GM12878 (cell line): ENCODE data around the gene IL1RAPL1. TPM values are rescaled to one million over a fixed set of nuclear protein-coding genes. Genes with fewer than 3 reads are reported as not detected.

Experiments
- ATAC-seq: fragments of 200-7000 bp; cut with Tn5 transposase; 3 replicates; pipeline ENCODE4 v1.9.1; 2020; ENCODE audit warnings: mild to moderate bottlenecking, moderate library complexity
- BruUV-seq: library from RNA; stranded (reverse); fragments of 400-500 nt; replicated peaks from 2 replicates; lab custom pipeline; 2021; lab: Mats Ljungman, UMichigan
- CTCF ChIA-PET: fragments of 300-600 bp; sonication (Branson Sonifier 250); formaldehyde crosslinking; extraction: SDS; loops from one replicate; lab custom pipeline; 2021; ENCODE audit warnings: inconsistent platforms; lab: Yijun Ruan, JAX
- POLR2A ChIA-PET: fragments of 350-600 bp; formaldehyde crosslinking; extraction: SDS; loops from one replicate; lab custom pipeline; 2021; ENCODE audit warnings: inconsistent platforms; lab: Charles Lee
- RAD21 ChIA-PET: fragments of 300-600 bp; sonication (Branson Sonifier 250); formaldehyde crosslinking; loops from one replicate; lab custom pipeline; 2023; ENCODE audit warnings: antibody characterized with exemption; ENCODE audit not compliant: unreplicated experiment; lab: Charles Lee
- SMC1A ChIA-PET: fragments of 300-600 bp; sonication (Branson Sonifier 250); formaldehyde crosslinking; loops from one replicate; lab custom pipeline; 2023; ENCODE audit not compliant: unreplicated experiment, uncharacterized antibody; lab: Charles Lee
- DNase-seq: peaks from one replicate; pipeline ENCODE4 v3.0.0-alpha.2; 2011; ENCODE audit warnings: low read depth, low spot score
- FAIRE-seq: peaks from 3 replicates; lab custom pipeline; 2011; peaks lifted over from hg19 to GRCh38; lab: Jason Lieb, UNC
- H2AFZ ChIP-seq: 2 replicates; pipeline ENCODE4 v1.6.0; 2011; ENCODE audit warnings: low read depth, low read length, control low read depth; ENCODE audit not compliant: control insufficient read depth
- H3K27ac ChIP-seq: 2 replicates; pipeline ENCODE4 v1.5.1; 2011; ENCODE audit warnings: control low read depth; ENCODE audit not compliant: control insufficient read depth, insufficient read depth
- H3K27me3 ChIP-seq, 2 experiments: replicated peaks in 1 of 2; 2 replicates each; pipeline versions ENCODE4 v1.6.0 to v1.6.1; 2011; ENCODE audit warnings: low read length in 1 of 2; ENCODE audit not compliant: control insufficient read depth in 2 of 2, insufficient read depth in 2 of 2
- H3K36me3 ChIP-seq, 2 experiments: 2 replicates each; pipeline ENCODE4 v1.5.1; 2011; ENCODE audit warnings: low read length in 1 of 2; ENCODE audit not compliant: control insufficient read depth in 2 of 2, insufficient read depth in 2 of 2
- H3K4me1 ChIP-seq: 2 replicates; pipeline ENCODE4 v1.6.1; 2011; ENCODE audit warnings: mild to moderate bottlenecking, low read length, moderate library complexity, mixed read lengths; ENCODE audit not compliant: control insufficient read depth, insufficient read depth
- H3K4me2 ChIP-seq: 2 replicates; pipeline ENCODE4 v1.6.0; 2011; ENCODE audit warnings: control low read depth; ENCODE audit not compliant: control insufficient read depth, insufficient read depth
- H3K4me3 ChIP-seq: fragments of 200-600 bp; sonication (generic); 2 replicates; pipeline ENCODE4 v1.5.1; 2016
- H3K79me2 ChIP-seq: 2 replicates; pipeline ENCODE4 v1.6.0; 2011; ENCODE audit warnings: low read length; ENCODE audit not compliant: control insufficient read depth, insufficient read depth
- H3K9ac ChIP-seq: 2 replicates; pipeline ENCODE4 v1.8.0; 2011; ENCODE audit warnings: low read length, control low read depth, mixed read lengths; ENCODE audit not compliant: control insufficient read depth, insufficient read depth
- H3K9me3 ChIP-seq: replicated peaks from 3 replicates; pipeline ENCODE4 v1.5.1; 2011; ENCODE audit warnings: mild to moderate bottlenecking, low read length; ENCODE audit not compliant: control insufficient read depth, insufficient read depth
- H4K20me1 ChIP-seq: 2 replicates; pipeline ENCODE4 v1.6.0; 2011; ENCODE audit not compliant: control insufficient read depth, insufficient read depth
- MYB ChIP-seq: fragments of 150-350 bp; IDR thresholded peaks from 2 replicates; pipeline ENCODE4 v1.6.1; 2014; ENCODE audit warnings: mild to moderate bottlenecking, low read depth, low read length, borderline replicate concordance
- NBN ChIP-seq: fragments of 450-650 bp; IDR thresholded peaks from 2 replicates; pipeline ENCODE4 v1.6.1; 2016
- POLR2AphosphoS2 ChIP-seq: IDR thresholded peaks from 2 replicates; pipeline ENCODE4 v1.6.1; 2011; ENCODE audit warnings: low read depth, mild to moderate bottlenecking, low read length, improper control_type of control experiment, moderate library complexity
- RB1 ChIP-seq: fragments of 450-650 bp; formaldehyde crosslinking; IDR thresholded peaks from 2 replicates; pipeline ENCODE4 v1.6.1; 2017; ENCODE audit warnings: mild to moderate bottlenecking, borderline replicate concordance
- SKIL ChIP-seq: fragments of 450-650 bp; IDR thresholded peaks from 2 replicates; pipeline ENCODE4 v1.6.1; 2017; ENCODE audit warnings: mild to moderate bottlenecking, low read depth, inconsistent platforms; ENCODE audit not compliant: poor library complexity, severe bottlenecking
- SPI1 ChIP-seq: IDR thresholded peaks from 2 replicates; pipeline ENCODE4 v1.6.1; 2011; ENCODE audit warnings: low read depth, mild to moderate bottlenecking, low read length, moderate library complexity, borderline replicate concordance; ENCODE audit not compliant: insufficient read depth
- SREBF2 ChIP-seq: IDR thresholded peaks from 2 replicates; pipeline ENCODE4 v1.6.1; 2012; ENCODE audit warnings: mild to moderate bottlenecking, low read length
- TCF12 ChIP-seq: IDR thresholded peaks from 2 replicates; pipeline ENCODE4 v1.6.1; 2011; ENCODE audit warnings: low read depth, mild to moderate bottlenecking, low read length
- YY1 ChIP-seq: IDR thresholded peaks from 2 replicates; pipeline ENCODE4 v1.6.1; 2011; ENCODE audit warnings: low read depth, mild to moderate bottlenecking, low read length
- ZNF384 ChIP-seq: IDR thresholded peaks from 2 replicates; pipeline ENCODE4 v1.6.1; 2012; ENCODE audit warnings: low read depth, mild to moderate bottlenecking, low read length, improper control_type of control experiment, borderline replicate concordance
- WGBS: methylation state at CpG from one replicate; pipeline ENCODE4 v1.1.6; 2016; ENCODE audit warnings: low lambda C conversion rate; ENCODE audit not compliant: insufficient replicate concordance, insufficient coverage; ENCODE audit errors: missing lambda C conversion rate; 5-methylcytosine and 5-hydroxymethylcytosine counted together
- in situ Hi-C: fragments of 300-500 bp; cut with MboI; formaldehyde crosslinking; loops from 9 replicates; pipeline ENCODE4 v1.14.3; 2018; ENCODE audit warnings: mixed read lengths
- intact Hi-C: fragments of 100-400 bp; cut with micrococcal nuclease; formaldehyde crosslinking; loops from one replicate; pipeline ENCODE4 v1.14.2; 2022; ENCODE audit not compliant: unreplicated experiment
- polyA plus RNA-seq, 11 experiments: library from polyadenylated mRNA; depleted of rRNA in 4 of 11; unstranded in 6 of 11; stranded (reverse) in 5 of 11; fragments of >200 nt; fragmentation: Nextera tagmentation in 4 of 11; fragmentation: Illumina TruSeq in 1 of 11; extraction: Ambion mirVana in 4 of 11; extraction: Trizol in 1 of 11; gene quantifications; 1 replicate in 1 of 11; 2 replicates in 10 of 11; pipeline versions ENCODE4 v1.2.1 to v1.2.3, GENCODE V29; 2011 to 2016; ENCODE audit warnings: inconsistent platforms in 2 of 11, missing spikeins in 2 of 11, low read depth in 1 of 11
- total RNA-seq, 4 experiments: library from RNA; depleted of rRNA in 3 of 4; stranded (reverse); fragments of >200 nt in 3 of 4; fragmentation: Illumina TruSeq in 1 of 4; extraction: Trizol in 1 of 4; gene quantifications; 2 replicates each; pipeline versions ENCODE4 v1.2.1 to v1.2.3, GENCODE V29; 2013 to 2021
- TF ChIP-seq, protein P1 (sequence below): IDR thresholded peaks from 2 replicates; pipeline ENCODE4 v1.6.1; 2012; ENCODE audit warnings: improper control_type of control experiment, low read depth, low read length; ENCODE audit not compliant: insufficient replicate concordance
- TF ChIP-seq, protein P2 (sequence below): fragments of 450-650 bp; IDR thresholded peaks from 2 replicates; pipeline ENCODE4 v1.6.1; 2018; ENCODE audit warnings: borderline replicate concordance, mild to moderate bottlenecking; ENCODE audit not compliant: partially characterized antibody

The IL1RAPL1 gene
- total and polyA plus RNA-seq, 10 of the 15 experiments (the other 5 are each of a cell fraction or from before 2014, with no cell fraction given) = not detected

DNA sequence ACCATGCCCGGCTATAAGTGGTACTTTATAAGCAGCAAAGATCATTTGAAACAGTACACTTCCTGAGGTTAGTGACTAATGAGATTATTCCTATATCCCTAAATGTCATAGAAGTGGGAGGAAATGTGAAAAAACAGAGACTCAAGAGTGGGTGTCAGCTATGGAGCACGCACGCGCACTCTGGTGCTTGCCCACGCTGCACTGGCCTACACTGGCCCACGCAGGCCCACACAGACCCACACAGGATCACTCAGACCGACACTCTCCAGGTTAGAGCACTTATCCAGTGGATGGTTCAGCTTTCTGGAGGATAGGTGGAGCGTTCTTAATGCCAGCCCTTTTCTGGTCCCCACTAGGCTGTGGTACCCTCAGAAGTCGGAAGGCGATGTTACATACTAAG is 78.5 kb downstream of the IL1RAPL1 start:
- no TSS peak for BruUV-seq

More for the DNA sequence above, 78.5 kb downstream of the IL1RAPL1 start:
- Histone ChIP-seq H3K27me3 (no peaks in the 10 kb centered on the region), H2AFZ (no peak overlapping the region), H3K9ac (no peak overlapping the region), H3K4me3 (no peak overlapping the region), H3K9me3 (no peaks in the 10 kb centered on the region), H3K4me1 (no peaks in the 10 kb centered on the region), H4K20me1 (no peaks in the 10 kb centered on the region), H3K4me2 (no peak overlapping the region), H3K79me2 (no peaks in the 10 kb centered on the region), H3K36me3 (no peaks in the 10 kb centered on the region), H3K27ac (no peak overlapping the region)
- ChIA-PET CTCF (interaction anchor here (0.6 to 0.7 kb wide), 2 partner anchors 177 to 1103 kb away, joined by 3 read pairs; no protein-coding TSS in a partner anchor), POLR2A (no interaction called here), SMC1A (no interaction called here), RAD21 (no interaction called here)
- FAIRE-seq = no peak
- WGBS = 38% methylated on average over 10 of the region's 10 CpGs
- TF ChIP-seq POLR2AphosphoS2 (no peak), TCF12 (no peak), ZNF384 (no peak), SPI1 (no peak), RB1 (no peak), SREBF2 (no peak), SKIL (no peak), NBN (no peak), MYB (no peak), YY1 (no peak)
- TF ChIP-seq, protein P1, sequence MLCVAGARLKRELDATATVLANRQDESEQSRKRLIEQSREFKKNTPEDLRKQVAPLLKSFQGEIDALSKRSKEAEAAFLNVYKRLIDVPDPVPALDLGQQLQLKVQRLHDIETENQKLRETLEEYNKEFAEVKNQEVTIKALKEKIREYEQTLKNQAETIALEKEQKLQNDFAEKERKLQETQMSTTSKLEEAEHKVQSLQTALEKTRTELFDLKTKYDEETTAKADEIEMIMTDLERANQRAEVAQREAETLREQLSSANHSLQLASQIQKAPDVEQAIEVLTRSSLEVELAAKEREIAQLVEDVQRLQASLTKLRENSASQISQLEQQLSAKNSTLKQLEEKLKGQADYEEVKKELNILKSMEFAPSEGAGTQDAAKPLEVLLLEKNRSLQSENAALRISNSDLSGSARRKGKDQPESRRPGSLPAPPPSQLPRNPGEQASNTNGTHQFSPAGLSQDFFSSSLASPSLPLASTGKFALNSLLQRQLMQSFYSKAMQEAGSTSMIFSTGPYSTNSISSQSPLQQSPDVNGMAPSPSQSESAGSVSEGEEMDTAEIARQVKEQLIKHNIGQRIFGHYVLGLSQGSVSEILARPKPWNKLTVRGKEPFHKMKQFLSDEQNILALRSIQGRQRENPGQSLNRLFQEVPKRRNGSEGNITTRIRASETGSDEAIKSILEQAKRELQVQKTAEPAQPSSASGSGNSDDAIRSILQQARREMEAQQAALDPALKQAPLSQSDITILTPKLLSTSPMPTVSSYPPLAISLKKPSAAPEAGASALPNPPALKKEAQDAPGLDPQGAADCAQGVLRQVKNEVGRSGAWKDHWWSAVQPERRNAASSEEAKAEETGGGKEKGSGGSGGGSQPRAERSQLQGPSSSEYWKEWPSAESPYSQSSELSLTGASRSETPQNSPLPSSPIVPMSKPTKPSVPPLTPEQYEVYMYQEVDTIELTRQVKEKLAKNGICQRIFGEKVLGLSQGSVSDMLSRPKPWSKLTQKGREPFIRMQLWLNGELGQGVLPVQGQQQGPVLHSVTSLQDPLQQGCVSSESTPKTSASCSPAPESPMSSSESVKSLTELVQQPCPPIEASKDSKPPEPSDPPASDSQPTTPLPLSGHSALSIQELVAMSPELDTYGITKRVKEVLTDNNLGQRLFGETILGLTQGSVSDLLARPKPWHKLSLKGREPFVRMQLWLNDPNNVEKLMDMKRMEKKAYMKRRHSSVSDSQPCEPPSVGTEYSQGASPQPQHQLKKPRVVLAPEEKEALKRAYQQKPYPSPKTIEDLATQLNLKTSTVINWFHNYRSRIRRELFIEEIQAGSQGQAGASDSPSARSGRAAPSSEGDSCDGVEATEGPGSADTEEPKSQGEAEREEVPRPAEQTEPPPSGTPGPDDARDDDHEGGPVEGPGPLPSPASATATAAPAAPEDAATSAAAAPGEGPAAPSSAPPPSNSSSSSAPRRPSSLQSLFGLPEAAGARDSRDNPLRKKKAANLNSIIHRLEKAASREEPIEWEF = no peak
- TF ChIP-seq, protein P2, sequence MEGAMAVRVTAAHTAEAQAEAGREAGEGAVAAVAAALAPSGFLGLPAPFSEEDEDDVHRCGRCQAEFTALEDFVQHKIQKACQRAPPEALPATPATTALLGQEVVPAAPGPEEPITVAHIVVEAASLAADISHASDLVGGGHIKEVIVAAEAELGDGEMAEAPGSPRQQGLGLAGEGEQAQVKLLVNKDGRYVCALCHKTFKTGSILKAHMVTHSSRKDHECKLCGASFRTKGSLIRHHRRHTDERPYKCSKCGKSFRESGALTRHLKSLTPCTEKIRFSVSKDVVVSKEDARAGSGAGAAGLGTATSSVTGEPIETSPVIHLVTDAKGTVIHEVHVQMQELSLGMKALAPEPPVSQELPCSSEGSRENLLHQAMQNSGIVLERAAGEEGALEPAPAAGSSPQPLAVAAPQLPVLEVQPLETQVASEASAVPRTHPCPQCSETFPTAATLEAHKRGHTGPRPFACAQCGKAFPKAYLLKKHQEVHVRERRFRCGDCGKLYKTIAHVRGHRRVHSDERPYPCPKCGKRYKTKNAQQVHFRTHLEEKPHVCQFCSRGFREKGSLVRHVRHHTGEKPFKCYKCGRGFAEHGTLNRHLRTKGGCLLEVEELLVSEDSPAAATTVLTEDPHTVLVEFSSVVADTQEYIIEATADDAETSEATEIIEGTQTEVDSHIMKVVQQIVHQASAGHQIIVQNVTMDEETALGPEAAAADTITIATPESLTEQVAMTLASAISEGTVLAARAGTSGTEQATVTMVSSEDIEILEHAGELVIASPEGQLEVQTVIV = no peak
- intact Hi-C loops = no loop called here
- ATAC-seq = no peak
- DNase-seq = no peak
- in situ Hi-C loops = no loop called here
